WI38 (cell line): ENCODE data around the gene MET.

Experiments used
- H3K4me3 ChIP-seq: 2 replicates; pipeline ENCODE4 v1.5.1; 2011; ENCODE audit warnings: low read depth, mild to moderate bottlenecking, control low read depth, low read length
- TF ChIP-seq, protein P1 (sequence below): IDR thresholded peaks from 2 replicates; pipeline ENCODE4 v1.5.1; 2012; ENCODE audit warnings: low read depth, mild to moderate bottlenecking, control low read depth, low read length

Gene MET

DNA sequence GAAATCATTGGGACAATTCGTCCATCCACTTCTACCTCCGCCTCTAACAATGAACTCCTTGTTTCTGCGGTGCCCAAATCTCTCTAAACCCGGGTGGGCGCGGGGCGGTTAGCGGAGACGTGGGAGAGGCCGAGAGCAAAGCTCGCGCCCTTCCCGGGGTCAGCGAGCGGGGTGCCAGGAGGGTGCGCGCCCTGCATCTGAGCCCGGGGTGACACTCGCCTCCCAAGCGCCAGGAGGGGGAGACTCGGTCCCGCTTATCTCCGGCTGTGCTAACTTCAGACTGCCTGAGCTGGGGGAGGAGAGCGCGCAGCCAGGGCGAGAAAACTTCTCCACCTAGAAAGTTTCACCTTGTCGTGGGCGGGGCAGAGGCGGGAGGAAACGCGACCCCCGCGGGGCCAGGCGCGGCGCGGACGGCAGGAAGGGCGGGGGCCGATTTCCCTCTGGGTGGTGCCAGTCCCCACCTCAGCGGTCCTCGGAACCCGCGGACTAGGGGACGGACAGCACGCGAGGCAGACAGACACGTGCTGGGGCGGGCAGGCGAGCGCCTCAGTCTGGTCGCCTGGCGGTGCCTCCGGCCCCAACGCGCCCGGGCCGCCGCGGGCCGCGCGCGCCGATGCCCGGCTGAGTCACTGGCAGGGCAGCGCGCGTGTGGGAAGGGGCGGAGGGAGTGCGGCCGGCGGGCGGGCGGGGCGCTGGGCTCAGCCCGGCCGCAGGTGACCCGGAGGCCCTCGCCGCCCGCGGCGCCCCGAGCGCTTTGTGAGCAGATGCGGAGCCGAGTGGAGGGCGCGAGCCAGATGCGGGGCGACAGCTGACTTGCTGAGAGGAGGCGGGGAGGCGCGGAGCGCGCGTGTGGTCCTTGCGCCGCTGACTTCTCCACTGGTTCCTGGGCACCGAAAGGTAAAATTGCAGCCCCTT lies at the start of gene MET:
TSS of gene MET (plus strand) at position 516 of the 915 bp plus-strand sequence. CDS start 26,889 bp downstream, outside the sequence.
- H3K4me3 ChIP-seq: peak within 1 kb of the TSS; percentile 72
- TF ChIP-seq, protein P1, sequence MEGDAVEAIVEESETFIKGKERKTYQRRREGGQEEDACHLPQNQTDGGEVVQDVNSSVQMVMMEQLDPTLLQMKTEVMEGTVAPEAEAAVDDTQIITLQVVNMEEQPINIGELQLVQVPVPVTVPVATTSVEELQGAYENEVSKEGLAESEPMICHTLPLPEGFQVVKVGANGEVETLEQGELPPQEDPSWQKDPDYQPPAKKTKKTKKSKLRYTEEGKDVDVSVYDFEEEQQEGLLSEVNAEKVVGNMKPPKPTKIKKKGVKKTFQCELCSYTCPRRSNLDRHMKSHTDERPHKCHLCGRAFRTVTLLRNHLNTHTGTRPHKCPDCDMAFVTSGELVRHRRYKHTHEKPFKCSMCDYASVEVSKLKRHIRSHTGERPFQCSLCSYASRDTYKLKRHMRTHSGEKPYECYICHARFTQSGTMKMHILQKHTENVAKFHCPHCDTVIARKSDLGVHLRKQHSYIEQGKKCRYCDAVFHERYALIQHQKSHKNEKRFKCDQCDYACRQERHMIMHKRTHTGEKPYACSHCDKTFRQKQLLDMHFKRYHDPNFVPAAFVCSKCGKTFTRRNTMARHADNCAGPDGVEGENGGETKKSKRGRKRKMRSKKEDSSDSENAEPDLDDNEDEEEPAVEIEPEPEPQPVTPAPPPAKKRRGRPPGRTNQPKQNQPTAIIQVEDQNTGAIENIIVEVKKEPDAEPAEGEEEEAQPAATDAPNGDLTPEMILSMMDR: peak; percentile 66

DNA sequence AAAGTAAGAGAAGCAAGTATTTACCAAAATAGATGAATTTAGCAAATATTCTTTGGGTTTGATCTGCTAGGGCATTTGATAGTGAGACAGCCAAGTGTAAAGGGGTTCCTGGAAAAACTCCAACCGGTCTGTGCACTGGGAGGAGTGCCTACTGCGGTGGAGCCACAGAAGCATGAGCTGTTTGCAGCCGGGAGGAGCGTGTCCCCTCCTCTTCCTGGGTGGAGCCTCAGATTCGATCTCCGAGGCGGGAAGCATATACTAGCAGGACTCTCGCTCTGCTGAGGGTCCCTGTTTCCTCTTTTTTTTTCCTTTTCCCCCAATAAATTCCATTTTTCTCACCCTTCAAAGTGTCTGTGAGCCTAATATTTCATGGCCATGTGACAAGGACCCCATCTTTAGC lies 45.1 kb upstream of the MET start:
- TF ChIP-seq, protein P1: no peak

DNA sequence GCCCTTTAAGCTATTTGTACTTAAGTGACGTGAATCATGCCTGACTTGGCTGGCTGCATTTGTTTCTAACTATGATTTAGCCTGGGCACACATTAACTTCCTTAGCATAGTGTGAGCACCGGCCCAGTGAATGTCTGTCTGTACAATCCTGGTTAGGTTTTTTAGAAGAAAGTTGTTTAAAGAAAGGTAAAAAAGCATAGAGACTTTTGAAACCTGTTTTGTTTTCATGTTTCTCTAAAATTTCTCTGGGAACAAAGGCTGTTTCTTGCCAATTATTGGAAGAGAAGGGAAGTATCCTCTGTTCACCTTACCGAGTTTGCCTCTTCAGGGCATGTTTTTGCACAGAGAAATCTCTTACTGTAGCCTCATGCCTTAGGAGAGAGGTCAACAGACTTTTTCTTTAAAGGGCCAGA lies 42.9 kb upstream of the MET start:
- no peak overlapping the region for H3K4me3 ChIP-seq
- TF ChIP-seq, protein P1: no peak

More for the DNA sequence above, 45.1 kb upstream of the MET start:
- H3K4me3 ChIP-seq: no peak overlapping the region

DNA sequence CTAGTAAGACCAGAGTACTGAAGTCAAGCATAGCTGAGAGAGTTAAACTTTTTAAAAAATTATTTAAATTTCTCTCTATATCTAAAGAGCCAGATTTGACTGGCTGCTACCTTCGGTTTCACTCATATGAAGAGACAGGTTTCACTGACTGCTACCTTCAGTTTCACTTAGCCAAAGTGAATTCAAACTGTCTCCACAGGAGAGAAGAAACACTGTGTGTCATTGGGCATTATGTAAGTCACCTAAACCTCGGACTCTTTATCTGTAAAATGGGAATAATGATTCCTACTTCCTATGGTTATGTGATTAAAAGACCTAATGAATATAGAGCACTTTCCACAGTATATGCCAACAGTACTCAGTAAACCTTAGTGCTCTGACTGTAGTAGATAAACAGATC lies 41.6 kb upstream of the MET start:
- TF ChIP-seq, protein P1: no peak
- H3K4me3 ChIP-seq: no peak overlapping the region

DNA sequence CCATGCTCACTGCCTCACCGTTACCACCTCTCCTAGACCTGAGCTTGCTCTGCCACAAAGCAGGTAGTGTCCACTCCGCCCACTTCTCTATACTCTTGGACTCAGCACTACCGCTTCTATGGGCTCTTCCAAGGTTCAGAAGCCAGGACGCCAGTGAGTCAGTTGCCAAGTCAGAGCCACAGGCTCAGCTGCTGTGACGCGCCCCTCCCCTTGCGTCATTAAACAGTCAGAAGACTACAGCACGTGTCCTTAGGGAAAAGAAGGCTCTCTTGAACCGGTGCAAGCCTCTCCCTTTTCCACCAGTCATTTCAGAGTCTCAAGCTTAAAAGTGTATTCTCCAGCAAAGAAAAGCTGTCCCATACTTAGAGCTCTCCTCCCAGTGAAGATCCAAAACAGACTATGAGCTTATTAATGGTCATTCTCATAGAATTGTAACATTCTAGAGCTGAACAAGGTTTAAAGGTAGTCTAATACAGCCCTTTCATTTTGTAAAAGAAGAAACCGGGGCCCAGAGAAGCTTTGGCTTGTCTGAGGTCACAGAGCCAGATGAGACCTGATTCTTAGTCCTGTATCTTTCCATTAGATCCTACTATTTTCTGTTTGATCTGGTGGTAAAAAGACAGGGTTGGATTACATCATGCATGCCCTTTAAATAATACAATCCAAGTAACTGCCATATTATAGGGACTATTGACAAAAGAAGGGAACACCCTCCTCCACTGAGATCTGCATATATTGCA lies 40.9 kb upstream of the MET start:
- TF ChIP-seq, protein P1: no peak
- no peak overlapping the region for H3K4me3 ChIP-seq

DNA sequence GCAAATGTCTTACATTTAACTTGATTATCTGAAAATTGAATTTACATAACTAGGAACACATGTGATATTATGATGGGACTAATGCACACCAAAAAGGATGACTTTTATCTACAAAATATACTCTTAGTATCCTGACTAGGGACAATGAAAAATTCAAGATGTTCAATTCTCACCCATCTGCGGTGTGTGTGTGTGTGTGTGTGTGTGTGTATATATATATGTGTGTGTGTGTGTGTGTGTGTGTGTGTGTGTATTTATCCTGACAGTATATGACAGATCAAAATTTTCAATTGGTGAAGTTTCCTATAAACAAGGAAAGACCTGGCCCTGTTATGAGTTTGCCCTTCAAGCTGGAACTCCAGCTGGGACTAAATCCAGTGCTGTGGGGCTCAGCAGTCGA lies 40.3 kb upstream of the MET start:
- no peak overlapping the region for H3K4me3 ChIP-seq
- TF ChIP-seq, protein P1: no peak

DNA sequence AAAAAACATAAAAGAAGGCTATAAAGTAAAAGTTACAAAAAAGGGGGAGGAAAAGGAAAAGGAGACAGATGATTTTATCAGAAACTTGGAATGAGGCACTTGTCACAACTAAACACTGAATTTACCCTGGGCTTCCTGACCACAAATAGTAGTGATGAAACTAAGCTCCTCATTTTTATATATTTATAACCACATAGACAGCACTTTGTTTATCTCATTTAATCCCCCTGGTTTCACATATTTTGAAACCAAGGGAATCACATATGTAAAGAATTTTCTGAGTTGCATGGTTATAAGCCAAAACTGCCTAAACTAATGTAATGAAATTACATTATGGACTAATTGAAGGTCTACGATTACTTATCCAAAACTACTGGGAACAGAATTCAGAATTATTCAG lies 39.6 kb upstream of the MET start:
- H3K4me3 ChIP-seq: no peak overlapping the region
- TF ChIP-seq, protein P1: no peak
